Activated CD8-positive, alpha-beta T cell treated with anti-CD3 and anti-CD28 coated beads for 36 hours (primary cell): Measurements from ENCODE around the gene ZNF215. TPM values are rescaled to one million over a fixed set of nuclear protein-coding genes. Genes with fewer than 3 reads are reported as not detected.

Source experiments
- ATAC-seq: fragments of 200-7000 bp; cut with Tn5 transposase; one replicate; pipeline ENCODE4 v1.10.0; 2021; ENCODE audit warnings: mild to moderate bottlenecking, moderate library complexity
- CTCF ChIA-PET: fragments of 350-600 bp; sonication (Branson Sonifier 250); formaldehyde crosslinking; loops from one replicate; lab custom pipeline; 2021; ENCODE audit warnings: antibody characterized with exemption; lab: Charles Lee
- POLR2A ChIA-PET: fragments of 350-600 bp; sonication (Branson Sonifier 250); formaldehyde crosslinking; loops from one replicate; lab custom pipeline; 2021; ENCODE audit warnings: antibody characterized with exemption; lab: Charles Lee
- DNase-seq: peaks from one replicate; pipeline ENCODE4 v3.0.0-alpha.2; 2020
- H3K27ac Mint-ChIP-seq: one replicate; pipeline ENCODE4 v1.8.0; 2021; ENCODE audit warnings: mild to moderate bottlenecking, mixed read lengths
- H3K27me3 Mint-ChIP-seq: one replicate; pipeline ENCODE4 v1.8.0; 2021; ENCODE audit warnings: mixed read lengths
- H3K36me3 Mint-ChIP-seq: one replicate; pipeline ENCODE4 v1.8.0; 2021; ENCODE audit warnings: low read depth, mixed read lengths
- H3K4me1 Mint-ChIP-seq: one replicate; pipeline ENCODE4 v1.8.0; 2021; ENCODE audit warnings: low read depth, mixed read lengths
- H3K4me3 Mint-ChIP-seq: one replicate; pipeline ENCODE4 v1.8.0; 2021; ENCODE audit warnings: mild to moderate bottlenecking, moderate library complexity, mixed read lengths
- H3K9me3 Mint-ChIP-seq: one replicate; pipeline ENCODE4 v1.8.0; 2021; ENCODE audit warnings: mixed read lengths
- CTCF ChIP-seq: fragments of 200-600 bp; IDR thresholded peaks from one replicate; pipeline ENCODE4 v1.8.0; 2022; ENCODE audit warnings: antibody characterized with exemption, mild to moderate bottlenecking
- intact Hi-C: fragments of 100-400 bp; cut with micrococcal nuclease; formaldehyde crosslinking; loops from one replicate; pipeline ENCODE4 v1.10.0; 2022
- total RNA-seq, 2 experiments: library from RNA; stranded (reverse); gene quantifications; one replicate each; pipeline ENCODE4 v1.2.3, GENCODE V29; 2021

Gene ZNF215
- total RNA-seq, 2 experiments from 2014 or later = 2.2 to 2.5 TPM

GRCh38 chr11:6995703-6996102 lies 69.5 kb downstream of the ZNF215 start:
- DNase-seq (no peak), ATAC-seq (no peak)
- no peak overlapping the region for H3K27ac Mint-ChIP-seq
- no peaks in the 10 kb centered on the region for H3K9me3 Mint-ChIP-seq
- POLR2A ChIA-PET = no interaction called here
- intact Hi-C loops = no loop called here
- peaks cover 4% of the 10 kb centered on the region for H3K27me3 Mint-ChIP-seq
- no peaks in the 10 kb centered on the region for H3K36me3 Mint-ChIP-seq
- no peak overlapping the region for H3K4me3 Mint-ChIP-seq
- no peaks in the 10 kb centered on the region for H3K4me1 Mint-ChIP-seq
- TF ChIP-seq CTCF = no peak
- CTCF ChIA-PET = no interaction called here

GRCh38 chr11:7004482-7004881 lies 78.3 kb downstream of the ZNF215 start:
- ATAC-seq = no peak
- intact Hi-C loops = no loop called here
- no peak for TF ChIP-seq CTCF
- Mint-ChIP-seq H3K4me3 (no peak overlapping the region), H3K27ac (no peak overlapping the region), H3K4me1 (no peaks in the 10 kb centered on the region), H3K27me3 (peaks cover 9% of the 10 kb centered on the region), H3K9me3 (no peaks in the 10 kb centered on the region), H3K36me3 (no peaks in the 10 kb centered on the region)
- ChIA-PET CTCF (no interaction called here), POLR2A (no interaction called here)
- no peak for DNase-seq

Other genes with a start within 250 kb of the ZNF215 start
- 100 to 1,000 TPM; 140 to 144 TPM for gene MRPL17, start 243.1 kb upstream of the ZNF215 start, total RNA-seq
- gene OR2AG2, start 154.4 kb upstream of the ZNF215 start, total RNA-seq = under 1 TPM; 0.29 to 0.45 TPM
- not detected for gene OR2AG1, start 143.4 kb upstream of the ZNF215 start, total RNA-seq
- gene OR6A2, start 126.7 kb upstream of the ZNF215 start, total RNA-seq = under 1 TPM; 0.16 to 0.38 TPM
- not detected for gene OR10A5, start 80.7 kb upstream of the ZNF215 start, total RNA-seq
- gene OR10A2, start 63.4 kb upstream of the ZNF215 start, total RNA-seq = not detected
- not detected for gene OR10A4, start 49.8 kb upstream of the ZNF215 start, total RNA-seq
- gene OR2D2, start 33.9 kb upstream of the ZNF215 start, total RNA-seq = not detected
- not detected for gene OR2D3, start 5.4 kb upstream of the ZNF215 start, total RNA-seq
- gene ZNF214, start 93.9 kb downstream of the ZNF215 start, total RNA-seq = not detected
- gene NLRP14, start 94.1 kb downstream of the ZNF215 start, total RNA-seq = under 1 TPM; 0.11 to 0.16 TPM
- gene RBMXL2, start 162.6 kb downstream of the ZNF215 start, total RNA-seq = not detected